SK-N-SH treated with all-trans-retinoic acid at 6 μM for 48 hours (cell line): Measurements from ENCODE around the gene LRBA.
A peak's percentile ranks its signal among the peaks of the same experiment; 100 is the strongest.

Experiments used
- ATAC-seq: fragments of 200-7000 bp; cut with Tn5 transposase; 3 replicates; pipeline ENCODE4 v1.9.1; 2020; ENCODE audit warnings: mild to moderate bottlenecking, moderate library complexity
- ARNTL ChIP-seq: fragments of 450-650 bp; formaldehyde crosslinking; IDR thresholded peaks from 2 replicates; pipeline ENCODE4 v1.5.0; 2020; ENCODE audit warnings: low read depth, mild to moderate bottlenecking, moderate library complexity, borderline replicate concordance
- BACH2 ChIP-seq: fragments of 250-450 bp; sonication (Bioruptor Pico); IDR thresholded peaks from 2 replicates; pipeline ENCODE4 v1.9.0; 2021; ENCODE audit warnings: mild to moderate bottlenecking, borderline replicate concordance
- CSDC2 ChIP-seq: fragments of 250-450 bp; sonication (Bioruptor Pico); IDR thresholded peaks from 2 replicates; pipeline ENCODE4 v1.5.0; 2020; ENCODE audit warnings: mild to moderate bottlenecking, moderate library complexity
- GLIS3 ChIP-seq: fragments of 250-450 bp; sonication (Bioruptor Pico); IDR thresholded peaks from 2 replicates; pipeline ENCODE4 v1.5.0; 2020; ENCODE audit warnings: mild to moderate bottlenecking, moderate library complexity
- ISL1 ChIP-seq: fragments of 250-450 bp; sonication (Bioruptor Pico); IDR thresholded peaks from 2 replicates; pipeline ENCODE4 v2.1.2; 2022; ENCODE audit warnings: mild to moderate bottlenecking, moderate library complexity
- PPARA ChIP-seq: fragments of 250-450 bp; sonication (Bioruptor Pico); IDR thresholded peaks from 2 replicates; pipeline ENCODE4 v1.5.0; 2020; ENCODE audit warnings: mild to moderate bottlenecking, borderline replicate concordance
- RARB ChIP-seq: fragments of 250-450 bp; sonication (Bioruptor Pico); IDR thresholded peaks from 2 replicates; pipeline ENCODE4 v1.8.0; 2021; ENCODE audit warnings: mild to moderate bottlenecking, moderate library complexity
- SNAI2 ChIP-seq: fragments of 250-450 bp; sonication (Bioruptor Pico); IDR thresholded peaks from 2 replicates; pipeline ENCODE4 v1.5.0; 2020; ENCODE audit warnings: mild to moderate bottlenecking, moderate library complexity
- TOX ChIP-seq: fragments of 250-450 bp; sonication (Bioruptor Pico); IDR thresholded peaks from 2 replicates; pipeline ENCODE4 v1.8.0; 2021; ENCODE audit warnings: mild to moderate bottlenecking, moderate library complexity, borderline replicate concordance
- TSHZ2 ChIP-seq: fragments of 250-450 bp; sonication (Bioruptor Pico); IDR thresholded peaks from 2 replicates; pipeline ENCODE4 v1.5.0; 2020; ENCODE audit warnings: mild to moderate bottlenecking, moderate library complexity
- ZC3H10 ChIP-seq: fragments of 250-450 bp; sonication (Bioruptor Pico); IDR thresholded peaks from 2 replicates; pipeline ENCODE4 v1.5.1; 2021; ENCODE audit warnings: mild to moderate bottlenecking, moderate library complexity
- ZFP3 ChIP-seq: fragments of 250-450 bp; sonication (Bioruptor Pico); IDR thresholded peaks from 2 replicates; pipeline ENCODE4 v1.5.0; 2020; ENCODE audit warnings: mild to moderate bottlenecking, moderate library complexity
- ZFP30 ChIP-seq: fragments of 450-650 bp; formaldehyde crosslinking; IDR thresholded peaks from 2 replicates; pipeline ENCODE4 v1.5.0; 2022; ENCODE audit warnings: mild to moderate bottlenecking, moderate library complexity
- ZNF8 ChIP-seq: fragments of 450-650 bp; formaldehyde crosslinking; IDR thresholded peaks from 2 replicates; pipeline ENCODE4 v1.5.0; 2020; ENCODE audit warnings: mild to moderate bottlenecking, moderate library complexity
- TF ChIP-seq, protein P1 (sequence below): fragments of 250-450 bp; sonication (Bioruptor Pico); IDR thresholded peaks from 2 replicates; pipeline ENCODE4 v1.5.1; 2020; ENCODE audit warnings: low read depth, mild to moderate bottlenecking, moderate library complexity
- TF ChIP-seq, protein P2 (sequence below): fragments of 250-450 bp; sonication (Bioruptor Pico); IDR thresholded peaks from 2 replicates; pipeline ENCODE4 v1.5.1; 2021; ENCODE audit warnings: mild to moderate bottlenecking, moderate library complexity
- TF ChIP-seq, protein P3 (sequence below): fragments of 250-450 bp; sonication (Bioruptor Pico); IDR thresholded peaks from 2 replicates; pipeline ENCODE4 v1.8.0; 2021; ENCODE audit warnings: low read depth, mild to moderate bottlenecking, moderate library complexity, borderline replicate concordance

The LRBA gene

GRCh38 chr4:150327262-150327780 is 687.8 kb downstream of the LRBA start:
- TF ChIP-seq, protein P1, sequence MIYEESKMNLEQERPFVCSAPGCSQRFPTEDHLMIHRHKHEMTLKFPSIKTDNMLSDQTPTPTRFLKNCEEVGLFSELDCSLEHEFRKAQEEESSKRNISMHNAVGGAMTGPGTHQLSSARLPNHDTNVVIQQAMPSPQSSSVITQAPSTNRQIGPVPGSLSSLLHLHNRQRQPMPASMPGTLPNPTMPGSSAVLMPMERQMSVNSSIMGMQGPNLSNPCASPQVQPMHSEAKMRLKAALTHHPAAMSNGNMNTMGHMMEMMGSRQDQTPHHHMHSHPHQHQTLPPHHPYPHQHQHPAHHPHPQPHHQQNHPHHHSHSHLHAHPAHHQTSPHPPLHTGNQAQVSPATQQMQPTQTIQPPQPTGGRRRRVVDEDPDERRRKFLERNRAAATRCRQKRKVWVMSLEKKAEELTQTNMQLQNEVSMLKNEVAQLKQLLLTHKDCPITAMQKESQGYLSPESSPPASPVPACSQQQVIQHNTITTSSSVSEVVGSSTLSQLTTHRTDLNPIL (CRISPR knock-in tag), result no peak
- TF ChIP-seq BACH2 (CRISPR knock-in tag) (no peak), TOX (CRISPR knock-in tag) (no peak), ZFP3 (CRISPR knock-in tag) (no peak), SNAI2 (CRISPR knock-in tag) (no peak), ARNTL (CRISPR knock-in tag) (no peak)
- TF ChIP-seq, protein P2, sequence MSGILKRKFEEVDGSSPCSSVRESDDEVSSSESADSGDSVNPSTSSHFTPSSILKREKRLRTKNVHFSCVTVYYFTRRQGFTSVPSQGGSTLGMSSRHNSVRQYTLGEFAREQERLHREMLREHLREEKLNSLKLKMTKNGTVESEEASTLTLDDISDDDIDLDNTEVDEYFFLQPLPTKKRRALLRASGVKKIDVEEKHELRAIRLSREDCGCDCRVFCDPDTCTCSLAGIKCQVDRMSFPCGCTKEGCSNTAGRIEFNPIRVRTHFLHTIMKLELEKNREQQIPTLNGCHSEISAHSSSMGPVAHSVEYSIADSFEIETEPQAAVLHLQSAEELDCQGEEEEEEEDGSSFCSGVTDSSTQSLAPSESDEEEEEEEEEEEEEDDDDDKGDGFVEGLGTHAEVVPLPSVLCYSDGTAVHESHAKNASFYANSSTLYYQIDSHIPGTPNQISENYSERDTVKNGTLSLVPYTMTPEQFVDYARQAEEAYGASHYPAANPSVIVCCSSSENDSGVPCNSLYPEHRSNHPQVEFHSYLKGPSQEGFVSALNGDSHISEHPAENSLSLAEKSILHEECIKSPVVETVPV (CRISPR knock-in tag), result no peak
- TF ChIP-seq, protein P3, sequence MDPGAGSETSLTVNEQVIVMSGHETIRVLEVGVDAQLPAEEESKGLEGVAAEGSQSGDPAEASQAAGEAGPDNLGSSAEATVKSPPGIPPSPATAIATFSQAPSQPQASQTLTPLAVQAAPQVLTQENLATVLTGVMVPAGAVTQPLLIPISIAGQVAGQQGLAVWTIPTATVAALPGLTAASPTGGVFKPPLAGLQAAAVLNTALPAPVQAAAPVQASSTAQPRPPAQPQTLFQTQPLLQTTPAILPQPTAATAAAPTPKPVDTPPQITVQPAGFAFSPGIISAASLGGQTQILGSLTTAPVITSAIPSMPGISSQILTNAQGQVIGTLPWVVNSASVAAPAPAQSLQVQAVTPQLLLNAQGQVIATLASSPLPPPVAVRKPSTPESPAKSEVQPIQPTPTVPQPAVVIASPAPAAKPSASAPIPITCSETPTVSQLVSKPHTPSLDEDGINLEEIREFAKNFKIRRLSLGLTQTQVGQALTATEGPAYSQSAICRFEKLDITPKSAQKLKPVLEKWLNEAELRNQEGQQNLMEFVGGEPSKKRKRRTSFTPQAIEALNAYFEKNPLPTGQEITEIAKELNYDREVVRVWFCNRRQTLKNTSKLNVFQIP (CRISPR knock-in tag), result no peak
- ATAC-seq, result no peak

- TF ChIP-seq TSHZ2 (no peak), PPARA (no peak)
- TF ChIP-seq, all 23 proteins: peak for 0
- no peak for ATAC-seq
Measured at GRCh38 chr4:150325872-150326271, 689.2 kb downstream of the LRBA start.

DNA sequence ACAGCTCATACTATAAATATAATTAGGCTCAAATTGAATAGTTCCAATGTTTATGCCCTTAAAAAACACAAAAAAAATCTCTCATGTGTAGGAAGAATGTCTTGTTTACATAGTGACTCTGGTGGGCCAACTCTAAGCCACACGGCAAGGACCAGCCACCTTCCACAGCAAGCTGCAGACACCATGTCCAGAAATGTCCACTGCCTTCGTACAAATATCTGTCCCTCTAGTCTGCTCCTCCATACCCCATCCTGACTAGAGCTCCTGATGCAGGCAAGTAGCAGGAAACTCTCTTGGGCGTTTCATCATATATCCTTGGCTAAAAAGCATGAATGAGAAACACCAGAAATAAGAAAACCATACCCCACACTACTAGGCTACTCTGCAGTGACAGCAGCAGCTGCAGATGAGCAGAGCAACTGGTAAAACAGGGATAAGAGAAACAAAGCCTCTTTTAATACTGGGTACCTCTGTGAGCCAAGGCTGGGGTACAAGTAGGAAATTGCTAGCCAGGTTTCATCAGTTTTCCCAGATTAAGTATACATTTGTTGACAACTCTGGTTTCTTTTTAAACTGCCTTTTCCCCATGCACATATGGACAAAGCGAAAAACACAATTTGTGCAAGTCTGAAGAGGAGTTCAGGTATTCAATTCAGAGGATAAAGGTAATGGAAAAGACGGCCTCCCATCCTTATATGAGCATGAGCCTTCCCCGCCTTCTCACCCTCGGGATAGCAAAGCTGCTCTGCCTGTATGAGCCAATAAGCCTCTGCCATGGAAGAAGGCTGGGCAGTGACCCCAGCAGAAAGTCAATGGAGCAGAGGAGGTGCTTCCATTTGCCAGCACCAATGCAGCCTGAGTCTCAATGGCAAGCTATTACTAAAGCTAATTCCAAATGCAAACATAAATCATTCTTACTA is 691.4 kb downstream of the LRBA start:
- ATAC-seq, result peak; percentile 31; the same call in 1 of the 3 replicates
- no peak for TF ChIP-seq RARB
- TF ChIP-seq BACH2 (CRISPR knock-in tag), result no peak
- TF ChIP-seq, protein P3 (CRISPR knock-in tag), result no peak
- no peak for TF ChIP-seq CSDC2 (CRISPR knock-in tag)
- no peak for TF ChIP-seq ZFP30 (CRISPR knock-in tag)
- TF ChIP-seq ARNTL (CRISPR knock-in tag), result no peak
- no peak for TF ChIP-seq ZC3H10 (CRISPR knock-in tag)
- TF ChIP-seq ZNF8 (CRISPR knock-in tag), result no peak
- no peak for TF ChIP-seq ISL1 (CRISPR knock-in tag)

DNA sequence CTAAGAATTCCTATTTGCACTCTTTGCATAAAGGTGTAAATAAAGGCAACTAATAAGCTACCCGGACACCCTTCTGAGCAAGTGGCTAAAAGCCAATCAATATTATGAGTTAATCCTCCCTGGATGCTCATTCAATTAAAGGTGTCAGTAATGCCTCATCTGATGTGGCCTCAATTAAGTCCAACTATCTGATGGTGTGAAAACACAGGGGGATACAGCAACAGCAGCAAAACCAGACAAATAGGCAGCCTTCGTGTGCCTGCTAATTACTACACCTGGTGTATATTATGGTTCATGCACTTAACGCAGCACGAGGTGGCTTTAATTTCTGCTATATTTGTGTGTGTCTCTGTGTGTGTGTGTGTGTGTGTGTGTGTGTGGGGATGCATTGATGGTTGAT is 692.4 kb downstream of the LRBA start:
- TF ChIP-seq GLIS3 (CRISPR knock-in tag) (no peak), BACH2 (CRISPR knock-in tag) (no peak), ZFP3 (CRISPR knock-in tag) (no peak), TSHZ2 (no peak), TOX (CRISPR knock-in tag) (no peak), ZFP30 (CRISPR knock-in tag) (no peak)
- TF ChIP-seq, protein P3 (CRISPR knock-in tag), result no peak
- TF ChIP-seq, all 23 proteins: peak for 0
- ATAC-seq, result no peak
